Thoracic aorta (tissue), 2 donors: ENCODE measurements around the gene WDR72. TPM values are rescaled to one million over a fixed set of nuclear protein-coding genes. Genes with fewer than 3 reads are reported as not detected.

ENCODE experiments used
- ATAC-seq: fragments of 150-250 bp; one replicate; pipeline ENCODE4 v1.8.0; 2017; ENCODE audit warnings: low read depth; ENCODE audit not compliant: insufficient number of reproducible peaks, low FRiP score
- DNase-seq: peaks from one replicate; pipeline ENCODE4 v3.0.0-alpha.2; 2020; ENCODE audit warnings: low spot score
- H3K27ac ChIP-seq, 2 donors: fragments of 200-600 bp; sonication (generic); 1 replicate in 1 of 2; 2 replicates in 1 of 2; pipeline ENCODE4 v1.5.1; 2016; ENCODE audit warnings: mild to moderate bottlenecking in 2 of 2, moderate library complexity in 2 of 2
- H3K27me3 ChIP-seq: fragments of 200-600 bp; sonication (generic); replicated peaks from 2 replicates; pipeline ENCODE4 v1.6.0; 2016; ENCODE audit warnings: mild to moderate bottlenecking; ENCODE audit not compliant: insufficient read depth
- H3K36me3 ChIP-seq: fragments of 200-600 bp; sonication (generic); one replicate; pipeline ENCODE4 v1.5.1; 2016
- H3K4me1 ChIP-seq, 2 donors: fragments of 200-600 bp; sonication (generic); 1 replicate in 1 of 2; 2 replicates in 1 of 2; pipeline versions ENCODE4 v1.5.1 to v1.6.0; 2016; ENCODE audit warnings: low read depth in 2 of 2, mild to moderate bottlenecking in 1 of 2; ENCODE audit not compliant: control insufficient read depth in 1 of 2
- H3K4me3 ChIP-seq: fragments of 200-600 bp; sonication (generic); 2 replicates; pipeline ENCODE4 v1.5.1; 2016; ENCODE audit warnings: mild to moderate bottlenecking
- H3K9me3 ChIP-seq: fragments of 200-600 bp; sonication (generic); 2 replicates; pipeline ENCODE4 v1.5.1; 2016
- CTCF ChIP-seq: fragments of 200-600 bp; sonication (generic); IDR thresholded peaks from one replicate; pipeline ENCODE4 v1.5.1; 2019; ENCODE audit warnings: antibody characterized with exemption
- total RNA-seq, 2 donors: library from RNA; depleted of rRNA; stranded (reverse); fragments of >200 nt; gene quantifications; one replicate each; pipeline versions ENCODE4 v1.1.0 to v1.2.3, GENCODE V29; 2016

WDR72 gene
- total RNA-seq, 2 donors from 2014 or later: 2.2 TPM; not detected in 1

- TF ChIP-seq CTCF: no peak
- no peaks in the 10 kb centered on the region for H3K4me1 ChIP-seq
- no peaks in the 10 kb centered on the region for H3K36me3 ChIP-seq
- DNase-seq (no peak), ATAC-seq (no peak)
- H3K4me3 ChIP-seq: no peak overlapping the region
- H3K27ac ChIP-seq: no peak overlapping the region
- no peaks in the 10 kb centered on the region for H3K9me3 ChIP-seq
- H3K27me3 ChIP-seq: no peaks in the 10 kb centered on the region
Observed at GRCh38 chr15:53753813-53754212, 5.7 kb downstream of the WDR72 start.

GRCh38 chr15:53752406-53752805, 7.1 kb downstream of the WDR72 start:
- no peak for TF ChIP-seq CTCF
- no peaks in the 10 kb centered on the region for H3K27me3 ChIP-seq
- no peak overlapping the region for H3K4me3 ChIP-seq
- ATAC-seq: no peak
- no peaks in the 10 kb centered on the region for H3K4me1 ChIP-seq
- no peaks in the 10 kb centered on the region for H3K36me3 ChIP-seq
- H3K27ac ChIP-seq: no peak overlapping the region
- no peaks in the 10 kb centered on the region for H3K9me3 ChIP-seq
- no peak for DNase-seq

- no peak for TF ChIP-seq CTCF
- H3K27me3 ChIP-seq: no peaks in the 10 kb centered on the region
- ATAC-seq (no peak), DNase-seq (no peak)
- H3K36me3 ChIP-seq: no peaks in the 10 kb centered on the region
- no peaks in the 10 kb centered on the region for H3K4me1 ChIP-seq
- H3K9me3 ChIP-seq: no peaks in the 10 kb centered on the region
- H3K4me3 ChIP-seq: no peak overlapping the region
- no peak overlapping the region for H3K27ac ChIP-seq
Observed at GRCh38 chr15:53747501-53748068, 11.9 kb downstream of the WDR72 start.

- Histone ChIP-seq H3K36me3 (no peaks in the 10 kb centered on the region), H3K27me3 (no peaks in the 10 kb centered on the region), H3K4me1 (no peaks in the 10 kb centered on the region), H3K9me3 (no peaks in the 10 kb centered on the region), H3K27ac (no peak overlapping the region), H3K4me3 (no peak overlapping the region)
- ATAC-seq: no peak
- TF ChIP-seq CTCF: no peak
- no peak for DNase-seq
Observed at GRCh38 chr15:53746101-53746500, 13.4 kb downstream of the WDR72 start.

- DNase-seq: no peak
- Histone ChIP-seq H3K27ac (no peak overlapping the region), H3K36me3 (no peaks in the 10 kb centered on the region), H3K27me3 (no peaks in the 10 kb centered on the region), H3K9me3 (no peaks in the 10 kb centered on the region), H3K4me1 (no peaks in the 10 kb centered on the region), H3K4me3 (no peak overlapping the region)
- no peak for ATAC-seq
- TF ChIP-seq CTCF: no peak
Observed at GRCh38 chr15:53739651-53740050, 19.8 kb downstream of the WDR72 start.
